H1 (cell line): ENCODE measurements around the gene KCNMA1. TPM values are rescaled to one million over a fixed set of nuclear protein-coding genes. Genes with fewer than 3 reads are reported as not detected.

Source experiments
- CTCF ChIA-PET: fragments of 300-600 bp; sonication (Branson Sonifier 250); formaldehyde crosslinking; loops from one replicate; lab custom pipeline; 2021; ENCODE audit not compliant: partially characterized antibody; lab: Charles Lee
- POLR2A ChIA-PET: fragments of 300-600 bp; sonication (Branson Sonifier 250); formaldehyde crosslinking; loops from one replicate; lab custom pipeline; 2021; ENCODE audit warnings: inconsistent platforms; ENCODE audit not compliant: partially characterized antibody; lab: Charles Lee
- DNase-seq, 2 experiments: peaks; one replicate each; pipeline versions ENCODE4 v3.0.0 to v3.0.0-alpha.2; 2010 to 2022; ENCODE audit warnings: low spot score in 2 of 2, low read depth in 1 of 2, mixed read lengths in 1 of 2
- FAIRE-seq: peaks from 2 replicates; lab custom pipeline; 2011; peaks lifted over from hg19 to GRCh38; lab: Jason Lieb, UNC
- H2AFZ ChIP-seq: 2 replicates; pipeline ENCODE4 v1.8.1; 2012; ENCODE audit warnings: low read length, inconsistent platforms
- H2AK5ac ChIP-seq: 2 replicates; pipeline ENCODE4 v1.6.1; 2013; ENCODE audit warnings: low read depth, low read length
- H2BK120ac ChIP-seq: replicated peaks from 2 replicates; pipeline ENCODE3; 2013; ENCODE audit warnings: low read depth, low read length, inconsistent platforms
- H2BK12ac ChIP-seq: 2 replicates; pipeline ENCODE4 v1.6.1; 2013; ENCODE audit warnings: low read depth, low read length
- H2BK15ac ChIP-seq: 2 replicates; pipeline ENCODE4 v1.6.1; 2013; ENCODE audit warnings: low read length
- H2BK20ac ChIP-seq: 2 replicates; pipeline ENCODE4 v1.6.1; 2013; ENCODE audit warnings: low read length
- H2BK5ac ChIP-seq: 2 replicates; pipeline ENCODE4 v1.6.1; 2013; ENCODE audit warnings: low read depth, low read length
- H3K14ac ChIP-seq: 2 replicates; pipeline ENCODE4 v1.6.1; 2013; ENCODE audit warnings: inconsistent platforms; ENCODE audit not compliant: insufficient read length
- H3K18ac ChIP-seq: 2 replicates; pipeline ENCODE4 v1.6.1; 2013; ENCODE audit warnings: low read length; ENCODE audit errors: extremely low read depth
- H3K23ac ChIP-seq: 2 replicates; pipeline ENCODE4 v1.6.1; 2013; ENCODE audit warnings: inconsistent platforms; ENCODE audit not compliant: insufficient read length
- H3K23me2 ChIP-seq: 2 replicates; pipeline ENCODE4 v1.6.1; 2013; ENCODE audit warnings: low read depth, low read length
- H3K27ac ChIP-seq: 2 replicates; pipeline ENCODE4 v1.6.1; 2011; ENCODE audit warnings: low read depth, low read length, inconsistent platforms
- H3K27me3 ChIP-seq, 4 experiments: replicated peaks in 1 of 4; 1 replicate in 1 of 4; 2 replicates in 3 of 4; pipeline versions ENCODE4 v1.6.1 to v1.8.1; 2011 to 2013; ENCODE audit warnings: low read length in 3 of 4, mild to moderate bottlenecking in 3 of 4, inconsistent platforms in 2 of 4, mixed read lengths in 2 of 4, moderate library complexity in 1 of 4; ENCODE audit not compliant: control insufficient read depth in 3 of 4, insufficient read depth in 3 of 4; ENCODE audit errors: extremely low read depth in 1 of 4
- H3K36me3 ChIP-seq, 4 experiments: 2 replicates each; pipeline versions ENCODE4 v1.6.1 to v1.8.1; 2011 to 2013; ENCODE audit warnings: mild to moderate bottlenecking in 4 of 4, low read length in 3 of 4, moderate library complexity in 2 of 4, control low read depth in 1 of 4, inconsistent platforms in 1 of 4; ENCODE audit not compliant: insufficient read depth in 4 of 4, control insufficient read depth in 2 of 4
- H3K4ac ChIP-seq: replicated peaks from 2 replicates; pipeline ENCODE3; 2013; ENCODE audit warnings: low read length, low read depth, mixed read lengths, inconsistent platforms; ENCODE audit not compliant: insufficient read length
- H3K4me1 ChIP-seq, 4 experiments: replicated peaks in 1 of 4; 1 replicate in 1 of 4; 2 replicates in 3 of 4; pipeline versions ENCODE4 v1.6.1 to v1.8.1; 2011 to 2013; ENCODE audit warnings: low read length in 3 of 4, inconsistent platforms in 2 of 4, mixed read lengths in 1 of 4; ENCODE audit not compliant: insufficient read depth in 4 of 4, control insufficient read depth in 3 of 4
- H3K4me2 ChIP-seq, 2 experiments: 2 replicates each; pipeline versions ENCODE4 v1.6.1 to v1.8.1; 2011 to 2013; ENCODE audit warnings: low read depth in 2 of 2, low read length in 2 of 2, control low read depth in 1 of 2, inconsistent platforms in 1 of 2, mild to moderate bottlenecking in 1 of 2; ENCODE audit not compliant: insufficient read depth in 1 of 2
- H3K4me3 ChIP-seq, 4 experiments: fragments of 200-600, 300-600 bp in 1 of 4; sonication (generic), shearing (Covaris generic), sonication (Bioruptor Twin) in 1 of 4; 2 replicates each; pipeline versions ENCODE4 v1.5.1 to v1.8.1; 2011 to 2016; ENCODE audit warnings: low read length in 4 of 4, low read depth in 3 of 4, control low read depth in 2 of 4, inconsistent platforms in 2 of 4, mild to moderate bottlenecking in 2 of 4, mixed read lengths in 1 of 4, moderate library complexity in 1 of 4; ENCODE audit not compliant: insufficient read depth in 2 of 4; ENCODE audit errors: extremely low read depth in 1 of 4
- H3K56ac ChIP-seq: replicated peaks from 2 replicates; pipeline ENCODE3; 2013; ENCODE audit warnings: low read depth, mild to moderate bottlenecking, mixed read lengths, low read length, inconsistent platforms; ENCODE audit not compliant: insufficient read length
- H3K79me1 ChIP-seq: 2 replicates; pipeline ENCODE4 v1.6.1; 2013; ENCODE audit warnings: low read depth, low read length, control low read depth
- H3K79me2 ChIP-seq, 2 experiments: 2 replicates each; pipeline versions ENCODE4 v1.6.1 to v1.8.1; 2012 to 2013; ENCODE audit warnings: low read length in 2 of 2, mild to moderate bottlenecking in 2 of 2, inconsistent platforms in 1 of 2; ENCODE audit not compliant: insufficient read depth in 2 of 2, control insufficient read depth in 1 of 2
- H3K9ac ChIP-seq, 4 experiments: replicated peaks in 1 of 4; 1 replicate in 1 of 4; 2 replicates in 3 of 4; pipeline versions ENCODE4 v1.6.1 to v1.8.1; 2011 to 2013; ENCODE audit warnings: low read depth in 3 of 4, low read length in 3 of 4, control low read depth in 2 of 4, mild to moderate bottlenecking in 2 of 4, moderate library complexity in 2 of 4, inconsistent platforms in 1 of 4; ENCODE audit errors: extremely low read depth in 1 of 4
- H3K9me3 ChIP-seq, 2 experiments: 2 replicates each; pipeline versions ENCODE4 v1.6.1 to v1.8.1; 2012 to 2013; ENCODE audit warnings: mild to moderate bottlenecking in 2 of 2, moderate library complexity in 2 of 2, control low read depth in 1 of 2, inconsistent platforms in 1 of 2, low read depth in 1 of 2, low read length in 1 of 2, mixed read lengths in 1 of 2; ENCODE audit not compliant: insufficient read depth in 2 of 2
- H4K20me1 ChIP-seq, 2 experiments: replicated peaks in 1 of 2; 2 replicates each; pipeline versions ENCODE3 to v1.8.1; 2011 to 2013; ENCODE audit warnings: inconsistent platforms in 2 of 2, low read length in 2 of 2, mild to moderate bottlenecking in 1 of 2; ENCODE audit not compliant: insufficient read depth in 2 of 2, control insufficient read depth in 1 of 2
- H4K5ac ChIP-seq: 2 replicates; pipeline ENCODE4 v1.6.1; 2013; ENCODE audit warnings: low read length, low read depth, mixed read lengths, inconsistent platforms; ENCODE audit not compliant: insufficient read length
- H4K8ac ChIP-seq: 2 replicates; pipeline ENCODE4 v1.8.0; 2013; ENCODE audit warnings: mild to moderate bottlenecking, moderate library complexity, low read length, inconsistent platforms; ENCODE audit not compliant: insufficient read depth; ENCODE audit errors: extremely low read depth
- H4K91ac ChIP-seq: replicated peaks from 2 replicates; pipeline ENCODE3; 2013; ENCODE audit warnings: low read length, mixed read lengths, inconsistent platforms; ENCODE audit not compliant: insufficient read length
- CTBP2 ChIP-seq: IDR thresholded peaks from 2 replicates; pipeline ENCODE4 v1.7.0; 2011; ENCODE audit warnings: borderline replicate concordance, mild to moderate bottlenecking, moderate library complexity, mixed read lengths, low read length; ENCODE audit not compliant: insufficient read depth, insufficient read length
- KDM5A ChIP-seq: fragments of 200-600 bp; IDR thresholded peaks from 2 replicates; pipeline ENCODE4 v1.7.1; 2012; ENCODE audit warnings: mild to moderate bottlenecking, low read length, inconsistent platforms, mixed read lengths
- POLR2A ChIP-seq, 2 experiments: IDR thresholded peaks; 1 replicate in 1 of 2; 2 replicates in 1 of 2; pipeline ENCODE4 v1.6.1; 2011; ENCODE audit warnings: low read depth in 2 of 2, low read length in 2 of 2, mild to moderate bottlenecking in 2 of 2; ENCODE audit errors: control extremely low read depth in 1 of 2
- POLR2AphosphoS5 ChIP-seq: IDR thresholded peaks from 2 replicates; pipeline ENCODE4 v1.6.1; 2011; ENCODE audit warnings: low read depth, low read length
- RFX5 ChIP-seq: IDR thresholded peaks from 2 replicates; pipeline ENCODE4 v1.6.1; 2011; ENCODE audit warnings: low read depth, low read length, improper control_type of control experiment, borderline replicate concordance
- SIX5 ChIP-seq: IDR thresholded peaks from 2 replicates; pipeline ENCODE4 v1.6.1; 2011; ENCODE audit warnings: mild to moderate bottlenecking, low read depth, low read length
- SUZ12 ChIP-seq: fragments of 200-600 bp; sonication (generic); IDR thresholded peaks from 2 replicates; pipeline ENCODE4 v1.6.1; 2012; ENCODE audit warnings: mild to moderate bottlenecking, inconsistent platforms, low read length, moderate library complexity, mixed read lengths
- TAF7 ChIP-seq: optimal IDR thresholded peaks from 2 replicates; pipeline ENCODE3; 2011; ENCODE audit warnings: low read depth, mild to moderate bottlenecking, inconsistent platforms, low read length, moderate library complexity, borderline replicate concordance
- TEAD4 ChIP-seq: IDR thresholded peaks from 2 replicates; pipeline ENCODE4 v1.6.1; 2012; ENCODE audit warnings: low read depth, low read length, inconsistent platforms, mixed read lengths
- YY1 ChIP-seq: IDR thresholded peaks from 2 replicates; pipeline ENCODE4 v1.6.1; 2011; ENCODE audit warnings: low read depth, mild to moderate bottlenecking, low read length
- WGBS, 2 experiments: shearing (Covaris generic) in 1 of 2; methylation state at CpG; one replicate each; pipeline versions ENCODE4 v1.1.6 to v1.1.7; 2013 to 2015; ENCODE audit warnings: low lambda C conversion rate in 2 of 2, mixed read lengths in 2 of 2, inconsistent platforms in 1 of 2, low coverage in 1 of 2, missing lambda C conversion rate in 1 of 2; ENCODE audit not compliant: insufficient replicate concordance in 2 of 2, insufficient coverage in 1 of 2, insufficient read length in 1 of 2; ENCODE audit errors: extremely low coverage in 1 of 2, missing lambda C conversion rate in 1 of 2; 5-methylcytosine and 5-hydroxymethylcytosine counted together
- polyA plus RNA-seq, 7 experiments: library from polyadenylated mRNA; depleted of rRNA in 3 of 7; stranded (reverse) in 5 of 7; unstranded in 2 of 7; fragments of >200 nt in 5 of 7; fragments of 200-250 nt in 2 of 7; gene quantifications; 1 replicate in 5 of 7; 2 replicates in 1 of 7; 4 replicates in 1 of 7; pipeline versions ENCODE4 v1.2.1 to v1.2.3, GENCODE V29; 2011 to 2013; ENCODE audit warnings: missing spikeins in 2 of 7, mixed read lengths in 2 of 7
- total RNA-seq: library from RNA; stranded (reverse); fragmentation: NEBNext Ultra II Directional; extraction: Animal tissue kit (Norgen Biotek cat#: 25700); gene quantifications from 2 replicates; pipeline ENCODE4 v1.2.1, GENCODE V29; 2021

KCNMA1 gene
- total and polyA plus RNA-seq, 2 of the 8 experiments (the other 6 are each of a cell fraction or from before 2014, with no cell fraction given): 10.2 to 11.1 TPM

- Histone ChIP-seq H3K23ac (no peak overlapping the region), H3K56ac (no peak overlapping the region), H4K91ac (no peak overlapping the region), H3K23me2 (no peaks in the 10 kb centered on the region), H2BK120ac (no peak overlapping the region), H3K79me2 (no peaks in the 10 kb centered on the region), H4K20me1 (no peaks in the 10 kb centered on the region), H3K27ac (no peak overlapping the region), H4K8ac (no peak overlapping the region), H3K18ac (no peak overlapping the region), H3K4me3 (no peak overlapping the region), H2BK12ac (no peak overlapping the region), H3K4me1 (peaks cover 0 to 4% (median 0%) of the 10 kb centered on the region in 4 experiments; a peak in 1 of 7 replicates), H3K4me2 (no peak overlapping the region), H2BK20ac (no peak overlapping the region), H3K9ac (no peak overlapping the region), H4K5ac (no peak overlapping the region), H3K9me3 (no peaks in the 10 kb centered on the region), H3K79me1 (no peaks in the 10 kb centered on the region), H3K4ac (no peak overlapping the region), H3K36me3 (no peaks in the 10 kb centered on the region), H2BK15ac (no peak overlapping the region), H2AK5ac (no peak overlapping the region), H2AFZ (no peak overlapping the region), H3K27me3 (no peaks in the 10 kb centered on the region), H2BK5ac (no peak overlapping the region), H3K14ac (no peak overlapping the region)
- DNase-seq (no peak), FAIRE-seq (no peak)
- ChIA-PET POLR2A (no interaction called here), CTCF (interaction anchor here (0.6 to 3.8 kb wide), 5 partner anchors 10 to 455 kb away, joined by 3 to 32 read pairs (median 4); no protein-coding TSS in a partner anchor)
- no peak for TF ChIP-seq SUZ12
- no peak for TF ChIP-seq POLR2AphosphoS5
- no peak for TF ChIP-seq POLR2A (IDR thresholded peaks at IDR 0.05; ENCODE audit: control extremely low read depth in 1 of 2, low read depth in 2 of 2, low read length in 2 of 2)
- TF ChIP-seq RFX5: no peak
- no peak for TF ChIP-seq YY1
- TF ChIP-seq CTBP2: no peak
- TF ChIP-seq KDM5A: no peak
- TF ChIP-seq TEAD4: no peak
- no peak for TF ChIP-seq SIX5
- TF ChIP-seq TAF7: no peak
- WGBS, 2 experiments: 64% methylated on average over 3 of the region's 3 CpGs; no CpG with 5 or more reads in 1 of the 2 experiments
Observed at GRCh38 chr10:77241350-77241725, 396.3 kb downstream of the KCNMA1 start.
